ENCODE data around the gene RBKS.
"Not testable (repeated sequence)": the region's sequence is repeated elsewhere in the genome, so short reads cannot be mapped to it uniquely, and the experiment has no call there.

RBKS gene

DNA sequence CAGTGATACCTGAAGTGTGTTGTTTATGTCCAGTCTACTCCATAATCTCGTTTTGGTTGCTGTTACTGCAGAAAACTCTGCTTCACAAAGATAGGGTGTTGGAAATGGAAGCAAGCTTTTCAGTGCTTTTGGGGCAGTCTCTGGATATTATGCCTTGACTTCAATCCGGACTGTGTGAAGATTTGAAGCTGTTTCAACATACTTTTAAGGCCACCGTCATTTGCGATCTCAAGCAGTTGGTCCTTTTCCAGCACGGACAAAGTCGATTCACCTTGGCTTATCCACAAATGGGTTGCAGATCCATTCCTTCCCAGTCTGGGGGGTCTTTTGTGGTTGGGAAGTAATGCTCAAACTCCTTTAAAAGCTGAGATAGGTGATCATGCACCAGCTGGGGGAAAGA is 20.4 kb downstream of the RBKS start:
- DNase-seq = no peak

GRCh38 chr2:27866237-27866636 is 23.9 kb downstream of the RBKS start:
- no peak for DNase-seq

- DNase-seq = not testable (repeated sequence)
Observed at GRCh38 chr2:27863955-27864354, 26.2 kb downstream of the RBKS start.

DNA sequence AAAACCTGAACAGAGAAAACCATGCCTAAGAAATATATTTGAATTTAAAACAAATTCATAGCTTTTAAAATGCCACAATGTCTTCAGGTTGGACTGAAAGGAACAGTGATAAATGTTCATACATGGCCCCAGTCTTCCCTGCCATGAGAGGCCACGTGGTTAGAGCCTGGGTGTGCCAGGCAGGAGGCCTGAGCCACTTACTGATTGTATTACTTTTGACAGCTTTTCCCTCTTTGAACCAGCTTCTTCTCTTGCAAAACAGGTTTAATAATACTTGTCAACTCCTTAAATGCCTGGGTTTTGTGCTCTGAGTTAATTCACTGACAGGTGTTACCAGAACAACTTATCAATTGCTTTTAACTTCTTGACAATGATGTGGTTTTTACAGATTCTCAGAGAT is 27.0 kb downstream of the RBKS start:
- no peak for DNase-seq

DNA sequence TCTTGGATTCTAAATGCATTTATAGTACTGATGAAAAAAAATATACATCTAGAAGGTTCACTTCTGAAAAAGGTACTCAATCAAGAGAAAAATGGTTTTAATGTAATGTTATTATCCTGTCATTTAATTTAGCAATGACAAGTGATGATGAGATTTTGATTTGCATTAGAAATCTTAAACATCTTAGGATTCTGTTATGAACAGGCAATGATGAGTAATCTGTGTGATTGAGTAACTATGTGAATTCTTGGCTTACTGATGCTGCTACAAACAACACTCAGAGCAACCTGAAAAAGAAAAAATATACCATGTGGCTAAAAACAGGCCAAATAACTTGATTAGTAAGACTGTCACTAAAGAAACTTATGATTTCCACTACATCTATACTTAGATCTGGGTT is 30.1 kb downstream of the RBKS start:
- no peak for DNase-seq

GRCh38 chr2:27857417-27858172 is 32.6 kb downstream of the RBKS start:
- no peak for DNase-seq

DNA sequence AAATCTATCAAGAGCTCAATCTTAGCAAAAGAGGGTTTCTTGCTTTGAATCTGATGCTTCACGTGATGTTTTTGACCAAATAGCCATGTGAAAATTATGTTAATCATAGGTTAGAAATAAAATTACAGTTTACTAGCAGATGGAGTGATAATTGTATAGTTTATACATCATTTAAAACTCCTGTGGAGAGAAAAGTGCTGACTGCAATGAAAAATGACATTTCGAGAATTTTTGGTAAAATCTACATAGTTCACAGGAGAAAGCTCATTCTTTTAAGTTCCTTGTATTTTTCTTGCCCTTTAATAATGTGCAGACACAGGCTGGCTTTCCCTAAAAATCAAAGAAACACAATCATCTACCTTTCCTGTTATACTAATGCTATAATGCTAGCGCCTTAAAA is 33.2 kb downstream of the RBKS start:
- no peak for DNase-seq

GRCh38 chr2:27856386-27856785 is 33.8 kb downstream of the RBKS start:
- no peak for DNase-seq

DNA sequence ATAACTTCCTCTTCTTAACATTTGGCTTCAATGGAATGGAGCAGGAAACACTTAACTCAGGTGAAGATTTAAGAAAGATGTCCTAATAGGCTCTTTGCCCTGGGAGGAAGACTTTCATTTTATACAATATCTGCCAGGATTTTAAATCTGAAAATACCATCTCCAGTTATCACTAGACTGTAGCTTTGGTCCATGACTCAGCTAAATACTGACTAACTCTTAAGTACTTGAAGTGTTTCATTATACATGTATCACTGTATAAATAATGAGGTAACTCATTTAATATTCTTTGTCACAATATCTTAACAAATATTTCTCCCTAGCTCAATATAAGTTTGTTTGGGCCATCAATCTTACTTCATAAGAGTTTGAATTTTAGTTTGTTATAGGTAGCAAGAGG is 34.7 kb downstream of the RBKS start:
- DNase-seq = no peak

DNA sequence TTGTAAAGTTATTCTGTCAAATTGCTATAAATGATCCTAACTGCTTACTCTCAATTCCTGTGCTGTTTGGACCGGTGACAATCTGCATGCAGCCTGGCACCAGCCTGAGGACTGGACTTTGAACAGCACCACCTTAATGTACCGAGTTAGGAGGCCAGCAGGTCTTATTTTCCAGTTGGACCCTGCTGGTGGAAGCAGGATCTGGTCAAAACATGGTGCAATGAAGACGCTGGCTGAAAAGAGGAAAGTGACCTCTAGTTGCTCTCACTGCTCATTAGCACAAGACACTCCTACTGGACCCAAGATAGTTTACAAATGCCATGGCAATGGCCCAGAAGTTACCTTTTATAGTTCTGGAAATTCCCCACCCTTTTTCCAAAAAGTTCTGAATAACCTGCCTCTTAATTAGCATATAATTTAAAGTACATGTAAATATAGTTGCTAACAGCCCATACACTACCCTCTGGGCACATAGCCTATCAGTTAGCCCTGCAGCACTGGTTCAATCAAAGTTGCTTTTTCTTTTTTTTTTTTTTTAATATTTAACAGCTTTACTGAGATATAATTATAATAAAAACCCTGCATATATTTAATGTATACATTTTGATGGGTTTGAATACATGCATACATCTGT is 35.8 kb downstream of the RBKS start:
- DNase-seq = no peak

- no peak for DNase-seq
Observed at GRCh38 chr2:27852691-27853090, 37.5 kb downstream of the RBKS start.

GRCh38 chr2:27849558-27850205 is 40.5 kb downstream of the RBKS start:
- DNase-seq = no peak

DNA sequence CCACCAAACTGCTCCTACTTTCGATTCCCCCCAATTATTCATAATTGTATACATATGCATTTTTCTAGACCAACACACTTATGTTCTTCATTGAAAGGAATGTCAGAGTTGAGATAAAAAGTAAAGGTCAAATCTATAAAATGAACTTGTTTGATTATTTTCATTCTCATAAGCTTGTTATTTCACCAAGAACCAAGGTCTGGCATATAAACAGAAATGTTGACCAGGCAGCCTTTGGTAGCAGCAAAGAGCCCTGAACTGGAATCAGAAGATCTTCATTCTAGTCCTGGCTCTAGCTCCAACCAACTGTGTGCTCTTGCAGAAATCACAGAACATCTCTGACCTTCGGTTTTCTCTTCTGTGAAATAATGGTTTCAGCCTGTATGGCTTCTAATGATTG is 42.9 kb downstream of the RBKS start:
- no peak for DNase-seq

DNA sequence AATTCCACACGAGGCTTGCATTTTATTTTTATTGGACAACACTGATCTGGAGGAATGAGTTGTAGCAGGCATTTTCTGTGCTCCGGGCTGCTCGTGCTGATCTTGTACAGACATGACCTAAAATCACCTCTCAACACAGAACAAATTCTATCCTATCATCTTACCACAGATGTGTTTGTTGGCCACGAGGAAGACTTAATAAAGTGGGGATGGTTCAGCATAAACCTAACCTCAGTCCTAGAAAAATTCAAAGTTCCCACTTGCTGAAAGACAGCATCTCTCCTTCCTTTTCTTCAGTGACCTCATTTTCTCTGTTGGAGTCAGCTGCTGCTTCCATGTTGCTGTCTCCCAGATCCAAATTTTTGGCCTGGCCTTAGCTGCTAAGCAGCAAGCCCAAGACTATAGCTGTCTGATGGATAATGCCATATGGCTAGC is 45.3 kb downstream of the RBKS start:
- no peak for DNase-seq

GRCh38 chr2:27843992-27844391 is 46.2 kb downstream of the RBKS start:
- DNase-seq = no peak

DNA sequence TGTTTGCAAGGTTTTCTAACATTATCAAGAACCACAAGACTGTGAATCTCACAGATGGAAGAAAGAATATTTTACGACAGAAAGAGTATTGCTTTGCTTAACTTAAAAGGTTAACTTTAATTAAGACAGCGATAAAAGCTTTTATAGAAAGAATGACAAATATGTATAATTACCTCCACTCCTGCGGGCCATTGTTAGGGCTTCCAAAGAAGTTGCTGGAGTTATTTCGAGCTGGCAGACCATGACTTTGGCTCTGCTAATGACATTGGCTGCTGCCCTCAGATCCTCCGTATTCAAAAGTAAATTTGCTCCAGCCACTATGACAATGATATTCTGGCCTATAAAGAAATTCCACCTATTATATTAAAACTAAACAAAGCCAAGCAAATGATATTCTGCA is 47.3 kb downstream of the RBKS start:
- DNase-seq = no peak

DNA sequence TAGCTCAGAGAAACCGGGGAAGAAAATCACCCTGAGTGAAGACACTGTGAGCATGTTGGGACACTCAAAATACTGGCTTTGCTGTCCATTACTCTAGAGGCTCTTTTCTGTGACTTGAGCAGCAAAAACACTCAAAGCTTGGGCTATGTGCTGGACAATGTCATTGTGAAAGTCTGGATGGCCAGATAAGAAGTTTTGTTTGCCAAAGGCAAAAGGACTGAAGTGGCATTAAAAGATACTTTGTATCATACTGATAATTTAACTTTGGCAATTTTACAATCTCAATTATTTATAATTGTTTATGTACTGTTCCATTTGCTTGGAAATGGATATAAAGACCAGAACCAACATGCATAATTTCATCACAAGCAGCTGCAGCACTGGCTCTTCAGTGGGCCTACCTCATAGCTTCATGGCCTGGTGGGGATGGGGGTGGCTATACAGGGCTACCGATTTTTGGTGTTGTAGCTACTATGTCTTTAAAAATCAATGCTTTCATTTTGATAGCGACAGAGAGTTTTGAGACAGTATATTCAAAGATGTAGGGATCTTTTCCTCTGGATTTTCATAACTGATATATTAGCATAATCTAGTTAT is 51.1 kb downstream of the RBKS start:
- DNase-seq = no peak

GRCh38 chr2:27838502-27838901 is 51.7 kb downstream of the RBKS start:
- DNase-seq = no peak

DNA sequence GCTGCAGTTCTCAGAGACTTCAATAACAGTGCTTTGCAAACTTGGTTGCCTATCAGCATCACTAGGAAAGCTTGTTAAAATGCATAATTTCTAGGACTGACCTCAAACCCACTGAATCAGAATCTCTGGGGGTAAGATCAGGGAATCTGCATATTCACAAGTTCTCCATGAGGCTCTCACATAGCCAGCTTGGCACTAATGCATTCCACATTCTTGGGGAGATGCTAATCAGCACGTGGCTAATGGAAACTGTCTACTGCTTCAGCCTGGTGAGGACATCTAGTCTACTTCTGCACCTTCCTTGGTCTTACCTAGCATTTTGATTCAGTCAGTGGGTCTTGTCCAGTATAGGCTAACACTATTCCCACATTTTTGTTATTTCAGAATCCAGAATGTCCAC is 56.3 kb downstream of the RBKS start:
- DNase-seq = no peak

GRCh38 chr2:27832396-27832795 is 57.8 kb downstream of the RBKS start:
- no peak for DNase-seq

DNA sequence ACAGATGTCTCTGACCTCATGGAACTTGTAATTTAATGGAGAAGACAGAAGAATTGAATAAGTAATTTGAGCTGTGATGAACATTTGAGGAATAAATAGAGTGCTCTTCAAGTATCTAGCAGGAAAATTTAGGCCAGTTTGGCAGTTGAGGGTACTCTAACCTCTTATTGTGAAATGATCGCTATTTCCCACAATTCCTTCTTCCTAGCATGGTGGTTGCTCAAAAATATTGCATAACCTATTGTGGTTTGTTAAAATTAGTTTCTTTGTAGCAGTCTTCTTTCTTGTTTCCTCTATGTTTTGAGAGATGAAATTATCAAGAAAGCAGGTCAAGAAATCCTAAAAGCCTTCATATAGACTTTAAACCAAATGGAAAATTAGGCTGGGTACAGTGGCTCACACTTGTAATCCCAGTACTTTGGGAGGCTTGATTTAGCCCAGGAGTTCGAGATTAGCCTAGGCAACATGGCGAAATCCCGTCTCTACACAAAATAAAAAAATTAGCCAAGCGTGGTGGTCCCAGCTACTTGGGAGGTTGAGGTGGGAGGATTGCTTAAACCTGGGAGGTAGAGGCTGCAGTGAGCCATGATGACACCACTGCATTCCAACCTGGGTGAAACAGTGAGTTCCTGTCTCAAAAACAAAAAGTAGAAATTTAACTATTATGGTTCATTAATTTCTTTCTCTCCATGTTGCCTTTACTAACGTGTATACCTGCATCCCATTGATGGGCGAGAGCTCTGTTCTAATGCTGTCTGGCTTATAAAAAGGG is 58.7 kb downstream of the RBKS start:
- no peak for DNase-seq

- DNase-seq = no peak
Observed at GRCh38 chr2:27830656-27831055, 59.5 kb downstream of the RBKS start.

- DNase-seq = no peak
Observed at GRCh38 chr2:27829791-27830190, 60.4 kb downstream of the RBKS start.
